NK-92 (cell line): ENCODE results near the gene FAM180A.

ENCODE experiments used
- DNase-seq: peaks from one replicate; lab custom pipeline; 2025; ENCODE audit not compliant: unreplicated experiment; lab: John Stamatoyannopoulos, UW

The FAM180A gene

DNA sequence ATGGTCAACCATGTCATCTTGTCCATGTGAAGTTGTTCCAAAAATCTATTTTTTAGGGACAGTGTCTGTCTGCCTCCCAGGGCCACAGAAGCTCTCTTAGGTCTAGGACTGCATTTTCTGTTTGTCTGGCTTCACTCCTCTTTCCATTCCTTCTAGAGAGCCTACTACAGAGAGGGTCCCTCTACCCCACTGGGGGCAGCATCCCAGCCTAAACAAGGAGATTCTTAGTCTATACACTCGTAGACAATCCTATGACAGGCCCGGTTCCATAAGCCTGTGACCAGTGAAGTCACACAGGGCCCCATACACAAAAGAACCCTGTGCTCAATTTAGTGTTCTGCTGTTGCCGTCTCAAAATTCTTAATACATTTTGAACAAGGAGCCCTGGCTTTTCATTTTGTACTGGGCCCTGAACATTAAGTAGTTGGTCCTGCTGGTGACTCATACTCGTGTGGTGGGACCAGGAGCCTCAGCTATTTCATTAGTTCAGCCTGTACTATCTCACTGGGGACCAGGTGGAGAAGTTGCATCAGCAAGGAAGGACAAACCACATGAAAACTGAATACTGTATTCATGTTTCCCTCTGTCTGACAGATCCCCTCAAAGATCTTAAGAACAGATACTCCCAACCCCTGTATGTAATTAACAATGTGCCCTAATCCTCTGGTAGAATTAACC is 23.5 kb upstream of the FAM180A start:
- no peak for DNase-seq

GRCh38 chr7:135771051-135771450 is 22.4 kb upstream of the FAM180A start:
- DNase-seq = no peak

DNA sequence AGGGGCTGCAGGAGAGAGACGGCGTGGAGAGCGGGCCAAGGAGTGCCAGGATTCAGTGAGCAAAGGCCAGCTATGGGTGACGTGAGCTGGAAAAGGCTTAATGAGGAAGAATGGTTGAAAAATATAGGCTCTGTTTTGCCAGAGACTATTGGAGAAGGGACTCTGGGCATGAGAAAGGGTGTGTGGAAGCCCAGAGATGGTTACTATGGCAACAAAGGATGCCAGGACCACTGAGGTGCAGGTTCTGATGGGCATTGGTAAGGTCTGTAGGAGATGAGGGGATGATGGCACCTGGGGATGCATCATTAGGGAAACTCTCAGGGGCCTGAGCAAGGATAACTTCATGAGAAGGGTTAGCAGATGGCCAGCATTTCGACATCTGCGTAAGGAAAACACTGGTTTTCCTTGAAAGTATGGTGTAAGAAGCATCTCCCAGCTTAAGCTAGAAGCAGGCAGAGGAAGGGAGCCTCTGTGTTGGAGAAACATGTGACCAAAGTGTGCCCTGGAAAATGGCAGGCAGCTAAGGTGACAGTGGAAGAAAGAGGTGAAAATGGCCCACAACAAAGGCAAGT is 21.6 kb upstream of the FAM180A start:
- no peak for DNase-seq

- DNase-seq = no peak
Observed at GRCh38 chr7:135769005-135769802, 20.6 kb upstream of the FAM180A start.

- no peak for DNase-seq
Observed at GRCh38 chr7:135768467-135768866, 19.9 kb upstream of the FAM180A start.

- DNase-seq = no peak
Observed at GRCh38 chr7:135768064-135768463, 19.5 kb upstream of the FAM180A start.

DNA sequence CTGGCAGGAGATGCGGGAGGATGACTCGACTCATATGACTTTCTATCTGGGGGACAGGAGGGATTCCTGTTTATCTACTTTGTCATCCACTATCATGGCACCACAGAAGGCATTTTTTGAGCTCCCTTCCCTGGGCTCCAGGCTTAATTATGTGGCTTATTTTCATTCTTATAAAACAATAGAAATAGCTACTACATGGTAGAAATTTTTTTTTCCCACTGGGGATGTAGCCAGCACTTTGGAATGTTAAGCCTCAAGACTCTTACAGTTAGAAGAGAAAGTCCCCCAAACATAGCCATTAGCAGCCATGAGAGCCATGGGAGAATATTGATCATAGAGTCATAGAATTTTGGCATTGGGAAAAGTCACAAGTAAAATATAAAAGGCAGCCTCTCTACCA is 14.6 kb upstream of the FAM180A start:
- no peak for DNase-seq

DNA sequence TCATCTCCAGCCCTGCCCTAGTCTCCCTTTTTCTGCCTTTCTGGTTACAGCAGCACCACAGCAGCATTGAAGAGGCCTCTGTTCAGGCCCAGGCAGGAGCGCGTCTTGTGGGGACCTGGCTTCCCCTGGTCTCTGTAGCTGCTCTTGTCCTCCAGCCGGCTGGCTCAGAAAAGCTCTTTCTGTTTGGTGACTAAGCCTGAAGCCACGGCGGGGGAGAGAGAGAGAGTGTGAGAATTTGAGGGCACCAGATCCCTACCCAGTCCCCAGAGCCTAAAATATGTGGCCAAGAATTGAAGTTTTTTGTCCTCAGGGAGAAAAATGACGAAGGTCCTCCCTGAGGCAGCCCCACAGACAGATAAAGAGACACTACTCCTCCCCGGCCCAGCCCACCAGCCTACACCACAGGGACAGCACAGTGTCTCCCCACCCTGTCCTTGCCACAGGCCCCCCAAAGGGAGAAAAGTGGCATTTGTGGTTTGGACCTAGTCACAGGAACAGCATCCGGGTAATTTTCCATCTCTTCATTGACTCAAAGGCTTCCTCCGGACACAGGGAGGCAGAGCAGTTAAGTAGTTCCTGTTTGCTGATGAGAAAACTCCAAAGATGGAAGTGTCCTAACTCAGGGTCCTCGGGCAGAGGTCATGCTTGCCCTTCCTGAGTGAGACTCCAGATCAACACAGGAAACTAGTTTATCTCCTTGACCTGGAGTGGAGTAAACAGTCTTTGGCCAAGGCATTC is 13.3 kb upstream of the FAM180A start:
- no peak for DNase-seq

GRCh38 chr7:135759532-135759931 is 10.9 kb upstream of the FAM180A start:
- no peak for DNase-seq

DNA sequence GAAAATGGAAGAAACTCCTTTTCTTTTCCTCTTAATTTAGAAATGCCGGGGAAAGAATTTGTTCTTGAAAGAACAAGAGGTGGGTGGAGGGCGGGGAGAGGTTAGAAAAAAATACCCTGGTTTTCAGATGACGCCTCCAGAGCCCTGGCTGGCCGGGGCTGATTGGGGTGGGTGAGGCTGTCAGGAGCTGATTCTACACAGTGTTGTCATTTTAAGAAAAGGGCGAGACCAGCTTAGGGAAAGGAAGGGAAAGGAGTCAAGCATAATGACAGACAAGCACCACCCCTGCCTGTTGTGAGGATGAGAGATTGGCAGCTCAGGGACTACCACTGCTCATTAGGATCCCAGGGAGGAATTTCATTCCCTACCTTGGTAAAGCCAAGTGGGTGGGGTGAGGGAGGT is 9.9 kb upstream of the FAM180A start:
- DNase-seq = no peak

GRCh38 chr7:135757719-135758411 is 9.3 kb upstream of the FAM180A start:
- no peak for DNase-seq

DNA sequence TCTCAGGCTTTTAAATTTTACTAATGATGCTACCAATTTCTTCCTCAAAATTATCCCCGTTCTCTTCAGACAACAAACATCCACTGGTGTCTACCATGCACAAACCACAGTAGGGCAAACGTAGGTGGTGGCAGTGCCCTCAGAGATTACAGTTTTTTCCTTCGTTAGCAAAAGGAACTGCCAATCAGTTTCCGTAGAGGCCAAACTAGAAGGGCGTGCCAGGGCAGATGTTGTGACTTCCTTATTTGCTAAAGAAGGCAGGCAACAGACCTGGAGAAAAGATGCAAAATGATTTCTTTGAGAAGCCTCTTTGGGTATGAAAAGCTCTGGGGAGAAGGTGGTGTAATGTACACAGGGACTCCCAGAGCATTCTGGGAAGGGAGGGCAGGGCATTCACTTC is 7.6 kb upstream of the FAM180A start:
- no peak for DNase-seq

- DNase-seq = no peak
Observed at GRCh38 chr7:135755351-135755753, 6.7 kb upstream of the FAM180A start.

DNA sequence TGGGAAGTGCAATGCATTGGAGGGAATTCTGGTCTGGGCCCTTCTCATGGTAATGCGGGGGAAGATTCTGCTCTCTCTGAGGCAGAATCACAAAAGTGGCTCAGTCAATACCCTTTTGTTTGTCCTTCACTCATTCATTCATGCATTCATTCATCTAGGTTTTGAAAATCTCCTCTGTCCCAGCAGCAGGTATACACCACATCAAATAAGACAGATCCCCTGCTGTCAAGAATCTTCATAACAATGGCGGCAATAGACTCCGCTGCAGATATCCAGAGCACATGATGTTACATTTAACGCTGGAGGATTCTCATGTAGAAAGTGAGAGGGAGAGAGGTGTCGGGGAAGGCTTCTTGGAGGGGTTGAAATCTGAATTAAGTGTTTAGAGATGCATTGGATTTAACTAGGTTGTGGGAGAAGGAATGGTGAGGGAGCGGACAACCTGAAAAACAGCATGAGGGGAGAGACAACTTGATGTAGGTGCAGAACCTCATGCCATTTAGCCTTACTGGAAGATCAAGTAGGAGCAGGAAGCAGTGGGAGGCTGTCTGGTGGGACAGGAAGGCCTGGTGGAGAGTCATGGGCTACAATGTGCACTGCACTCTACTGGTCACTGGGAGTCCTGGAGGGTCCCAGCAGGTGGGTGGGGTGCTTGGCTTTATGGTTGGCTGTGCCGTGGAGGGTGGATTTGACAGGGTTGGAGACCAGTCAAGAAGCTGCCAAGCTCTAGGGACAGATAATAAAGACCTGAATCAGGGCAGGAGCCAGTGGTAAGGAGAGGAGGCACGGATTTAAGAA is 5.2 kb upstream of the FAM180A start:
- DNase-seq = no peak

DNA sequence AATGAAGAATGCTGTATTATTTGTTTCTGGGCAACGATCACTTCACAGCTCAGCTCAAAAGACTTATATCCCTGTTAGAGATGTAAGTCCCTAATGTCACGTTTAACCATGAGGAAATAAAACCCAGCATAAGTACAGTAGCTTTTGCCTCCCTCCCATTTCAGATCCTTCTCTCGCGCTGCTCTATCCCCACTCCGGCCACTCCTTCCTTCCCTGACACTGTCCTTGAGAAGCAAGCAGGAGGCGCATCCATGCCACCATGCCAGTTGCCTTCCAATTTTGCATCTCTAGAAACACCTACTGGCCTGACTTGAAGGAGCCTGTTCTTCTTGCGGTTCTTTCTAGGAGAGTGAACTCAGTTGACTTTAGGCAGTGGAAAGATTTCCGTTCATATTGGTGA is 1.2 kb downstream of the FAM180A start:
- no peak for DNase-seq

GRCh38 chr7:135745703-135746312 is 2.8 kb downstream of the FAM180A start:
- DNase-seq = no peak

DNA sequence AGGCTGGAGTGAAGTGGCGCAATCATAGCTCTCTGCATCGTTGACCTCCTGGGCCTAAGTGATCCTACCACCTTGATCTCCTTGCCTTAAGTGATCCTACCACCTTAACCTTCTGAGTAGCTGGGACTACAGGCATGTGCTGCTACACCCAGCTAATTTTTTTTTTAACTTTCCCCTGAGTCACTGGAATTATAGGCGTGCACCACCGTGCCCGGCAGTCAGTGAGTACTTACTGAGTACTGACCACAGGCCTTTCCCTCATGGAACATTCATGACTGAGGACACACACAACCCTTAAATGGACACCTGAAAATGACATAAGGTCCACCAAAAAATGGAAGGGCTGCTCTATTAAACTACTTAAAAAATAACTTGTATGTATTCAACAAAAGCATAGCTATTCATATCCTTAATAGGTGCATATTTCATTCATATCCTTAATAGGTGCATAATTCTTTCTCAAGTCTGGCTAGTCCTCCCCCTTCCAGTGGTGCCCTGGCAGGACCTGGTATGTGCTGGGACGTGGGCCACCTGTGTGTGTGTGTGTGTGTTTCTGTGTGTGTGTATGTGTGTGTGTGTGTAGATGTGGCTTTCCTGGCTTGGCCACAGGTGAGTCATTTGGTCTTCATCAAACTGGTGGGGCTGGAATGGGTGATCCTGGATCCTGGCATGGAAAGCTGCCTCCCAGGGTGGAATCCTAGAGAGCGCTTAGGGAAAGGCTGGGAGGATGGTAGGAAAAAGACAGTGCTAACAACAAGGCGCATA is 3.5 kb downstream of the FAM180A start:
- no peak for DNase-seq

GRCh38 chr7:135743907-135744731 is 4.5 kb downstream of the FAM180A start:
- DNase-seq = no peak
